ENCODE results near the gene KCNK15.

Gene KCNK15

DNA sequence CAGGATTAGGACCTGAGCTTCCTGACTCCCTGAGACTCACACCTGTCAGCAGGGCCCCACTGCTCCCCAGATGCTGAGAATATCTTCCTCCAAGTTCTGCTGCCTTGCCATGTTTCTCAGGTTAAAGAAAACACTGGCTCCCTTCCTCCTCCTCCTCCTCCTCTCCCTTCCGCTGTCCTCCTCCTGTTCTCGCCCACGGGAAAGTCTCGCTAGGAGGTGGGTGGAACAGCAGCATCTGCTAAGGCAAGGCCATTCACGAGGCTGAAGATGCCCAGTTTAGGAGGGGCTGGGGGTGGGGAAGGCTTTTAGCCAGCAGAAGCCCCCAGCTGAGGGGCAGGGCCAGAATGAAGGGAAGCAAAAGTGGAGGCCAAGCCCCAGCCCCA, 23.8 kb downstream of the KCNK15 start:
- Histone ChIP-seq H4K20me1 (ENCODE audit: insufficient read depth, low read length, poor library complexity, severe bottlenecking) (no peaks in the 10 kb centered on the region), H3K4me2 (ENCODE audit: low read depth, low read length, poor library complexity, severe bottlenecking) (peak overlapping the region; percentile 13), H3K9ac (ENCODE audit: low read depth, low read length, poor library complexity, severe bottlenecking) (no peak overlapping the region)

DNA sequence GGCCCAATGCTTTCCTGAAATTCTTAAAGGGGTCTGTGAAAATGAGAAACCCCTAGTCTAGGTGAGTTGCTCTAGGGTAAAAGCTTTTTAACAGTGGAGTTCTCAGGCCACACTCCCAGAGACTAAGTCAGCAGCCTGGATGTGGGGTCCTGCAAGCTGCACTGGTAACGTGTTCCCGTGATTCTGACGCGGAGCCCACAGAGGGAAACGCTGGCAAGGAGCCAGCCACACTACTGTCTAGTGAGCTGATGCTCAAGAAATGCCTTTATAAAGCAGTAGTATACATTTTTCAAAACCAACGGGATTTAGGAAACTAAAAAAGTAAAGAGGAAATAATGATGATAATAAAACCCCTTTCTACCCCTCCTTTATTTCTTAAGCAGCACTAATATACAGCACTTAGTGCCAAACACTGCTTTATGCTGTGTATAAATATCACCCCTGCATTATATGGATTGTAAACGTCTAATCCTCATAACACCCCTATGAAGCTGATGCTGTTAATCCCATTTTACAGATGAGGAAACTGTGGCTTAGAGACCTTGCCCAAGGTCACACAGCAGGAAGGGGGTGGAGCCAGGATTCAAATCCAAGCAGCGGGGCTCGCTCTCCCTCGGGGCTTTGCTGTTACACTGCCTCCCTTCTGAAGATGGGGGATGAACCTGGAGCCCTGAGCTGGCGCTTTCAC, 25.0 kb downstream of the KCNK15 start:
- H2AFZ ChIP-seq (ENCODE audit: low read length), result no peak overlapping the region
- no peaks in the 10 kb centered on the region for H4K20me1 ChIP-seq (ENCODE audit: insufficient read depth, low read length, poor library complexity, severe bottlenecking)
- no peaks in the 10 kb centered on the region for H3F3A ChIP-seq (ENCODE audit: low read depth)
- no peak overlapping the region for H3K9ac ChIP-seq (ENCODE audit: low read depth, low read length, poor library complexity, severe bottlenecking)
- no peaks in the 10 kb centered on the region for H3K27me3 ChIP-seq (ENCODE audit: insufficient read depth, low read length, poor library complexity, severe bottlenecking)
- peaks cover 8% of the 10 kb centered on the region for H3K4me1 ChIP-seq (ENCODE audit: insufficient read depth, low read length, poor library complexity, severe bottlenecking)
- H3K4me2 ChIP-seq (ENCODE audit: low read depth, low read length, poor library complexity, severe bottlenecking), result no peak overlapping the region
- H3K36me3 ChIP-seq (ENCODE audit: insufficient read depth, low read length), result no peaks in the 10 kb centered on the region
- TF ChIP-seq, protein P1, sequence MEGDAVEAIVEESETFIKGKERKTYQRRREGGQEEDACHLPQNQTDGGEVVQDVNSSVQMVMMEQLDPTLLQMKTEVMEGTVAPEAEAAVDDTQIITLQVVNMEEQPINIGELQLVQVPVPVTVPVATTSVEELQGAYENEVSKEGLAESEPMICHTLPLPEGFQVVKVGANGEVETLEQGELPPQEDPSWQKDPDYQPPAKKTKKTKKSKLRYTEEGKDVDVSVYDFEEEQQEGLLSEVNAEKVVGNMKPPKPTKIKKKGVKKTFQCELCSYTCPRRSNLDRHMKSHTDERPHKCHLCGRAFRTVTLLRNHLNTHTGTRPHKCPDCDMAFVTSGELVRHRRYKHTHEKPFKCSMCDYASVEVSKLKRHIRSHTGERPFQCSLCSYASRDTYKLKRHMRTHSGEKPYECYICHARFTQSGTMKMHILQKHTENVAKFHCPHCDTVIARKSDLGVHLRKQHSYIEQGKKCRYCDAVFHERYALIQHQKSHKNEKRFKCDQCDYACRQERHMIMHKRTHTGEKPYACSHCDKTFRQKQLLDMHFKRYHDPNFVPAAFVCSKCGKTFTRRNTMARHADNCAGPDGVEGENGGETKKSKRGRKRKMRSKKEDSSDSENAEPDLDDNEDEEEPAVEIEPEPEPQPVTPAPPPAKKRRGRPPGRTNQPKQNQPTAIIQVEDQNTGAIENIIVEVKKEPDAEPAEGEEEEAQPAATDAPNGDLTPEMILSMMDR (conservative IDR thresholded peaks at IDR 0.05; ENCODE audit: low read length), result no peak
- TF ChIP-seq EZH2phosphoT487 (IDR thresholded peaks at IDR 0.05; ENCODE audit: borderline replicate concordance), result no peak
- no peaks in the 10 kb centered on the region for H3K9me2 ChIP-seq (replicated peaks; ENCODE audit: low read depth, low read length)
- no peaks in the 10 kb centered on the region for H3K79me2 ChIP-seq (ENCODE audit: insufficient read depth, low read length)
- H3K4me3 ChIP-seq (ENCODE audit: low read length, poor library complexity, severe bottlenecking), result no peak overlapping the region
- no peaks in the 10 kb centered on the region for H3K9me3 ChIP-seq (ENCODE audit: insufficient read depth, low read depth, low read length)

More for the DNA sequence above, 23.8 kb downstream of the KCNK15 start:
- Histone ChIP-seq H3K4me3 (ENCODE audit: low read length, poor library complexity, severe bottlenecking) (no peak overlapping the region), H3K9me2 (replicated peaks; ENCODE audit: low read depth, low read length) (no peaks in the 10 kb centered on the region), H2AFZ (ENCODE audit: low read length) (peak overlapping the region; percentile 28; the same call in 1 of the 2 replicates), H3F3A (ENCODE audit: low read depth) (no peaks in the 10 kb centered on the region), H3K9me3 (ENCODE audit: insufficient read depth, low read depth, low read length) (no peaks in the 10 kb centered on the region), H3K36me3 (ENCODE audit: insufficient read depth, low read length) (no peaks in the 10 kb centered on the region), H3K27me3 (ENCODE audit: insufficient read depth, low read length, poor library complexity, severe bottlenecking) (no peaks in the 10 kb centered on the region), H3K79me2 (ENCODE audit: insufficient read depth, low read length) (no peaks in the 10 kb centered on the region), H3K4me1 (ENCODE audit: insufficient read depth, low read length, poor library complexity, severe bottlenecking) (peaks cover 8% of the 10 kb centered on the region)
- TF ChIP-seq EZH2phosphoT487 (IDR thresholded peaks at IDR 0.05; ENCODE audit: borderline replicate concordance), result no peak

DNA sequence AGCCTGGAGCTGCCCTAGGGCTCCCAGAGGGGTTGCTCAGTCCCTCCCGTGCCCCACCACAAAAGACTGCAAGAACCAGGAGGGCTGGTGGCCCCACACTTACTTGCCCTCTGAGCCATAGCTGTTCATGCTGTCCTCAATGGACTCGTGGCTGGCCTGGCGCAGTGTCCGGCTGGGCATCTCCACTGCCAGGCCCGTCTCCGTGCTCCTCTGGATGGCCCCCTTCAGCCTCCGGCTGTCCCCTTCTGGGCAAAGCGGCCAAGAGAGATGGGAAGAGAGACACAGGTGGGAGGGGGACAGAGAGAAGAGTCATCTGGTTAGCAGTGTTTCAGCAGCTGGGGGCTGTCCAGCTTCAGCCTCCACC, 25.5 kb downstream of the KCNK15 start:
- no peaks in the 10 kb centered on the region for H3K79me2 ChIP-seq (ENCODE audit: insufficient read depth, low read length)
- H4K20me1 ChIP-seq (ENCODE audit: insufficient read depth, low read length, poor library complexity, severe bottlenecking), result no peaks in the 10 kb centered on the region
- H3K4me1 ChIP-seq (ENCODE audit: insufficient read depth, low read length, poor library complexity, severe bottlenecking), result peaks cover 8% of the 10 kb centered on the region
- H3K4me2 ChIP-seq (ENCODE audit: low read depth, low read length, poor library complexity, severe bottlenecking), result no peak overlapping the region
- no peak overlapping the region for H3K9ac ChIP-seq (ENCODE audit: low read depth, low read length, poor library complexity, severe bottlenecking)
- no peaks in the 10 kb centered on the region for H3K27me3 ChIP-seq (ENCODE audit: insufficient read depth, low read length, poor library complexity, severe bottlenecking)
- H3K9me3 ChIP-seq (ENCODE audit: insufficient read depth, low read depth, low read length), result no peaks in the 10 kb centered on the region
- H3K9me2 ChIP-seq (replicated peaks; ENCODE audit: low read depth, low read length), result no peaks in the 10 kb centered on the region
- TF ChIP-seq, protein P1 (conservative IDR thresholded peaks at IDR 0.05; ENCODE audit: low read length), result no peak
- no peak for TF ChIP-seq EZH2phosphoT487 (IDR thresholded peaks at IDR 0.05; ENCODE audit: borderline replicate concordance)
- no peaks in the 10 kb centered on the region for H3K36me3 ChIP-seq (ENCODE audit: insufficient read depth, low read length)
- no peaks in the 10 kb centered on the region for H3F3A ChIP-seq (ENCODE audit: low read depth)
- H3K4me3 ChIP-seq (ENCODE audit: low read length, poor library complexity, severe bottlenecking), result no peak overlapping the region
- H2AFZ ChIP-seq (ENCODE audit: low read length), result no peak overlapping the region

DNA sequence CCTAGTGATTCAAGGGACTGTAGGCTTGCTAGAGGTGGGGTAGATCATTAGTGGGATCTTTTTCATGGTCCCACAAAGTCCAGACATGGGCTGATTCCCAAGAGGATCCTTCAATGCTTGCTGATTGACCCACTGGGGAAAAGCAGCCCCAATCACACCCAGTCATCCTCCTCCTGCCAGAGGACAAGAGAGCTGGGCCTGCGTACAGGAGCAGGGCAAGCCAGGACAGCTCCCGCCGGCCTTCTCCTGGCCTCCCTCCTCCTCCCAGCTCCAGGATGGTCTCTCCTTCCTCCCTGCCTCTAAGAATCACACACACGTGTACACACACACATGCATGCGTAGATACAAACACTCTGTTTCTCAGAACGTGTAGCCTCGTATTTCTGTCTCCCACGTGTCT, 27.0 kb downstream of the KCNK15 start:
- H3K4me3 ChIP-seq (ENCODE audit: low read length, poor library complexity, severe bottlenecking), result no peak overlapping the region
- H3K27me3 ChIP-seq (ENCODE audit: insufficient read depth, low read length, poor library complexity, severe bottlenecking), result no peaks in the 10 kb centered on the region
- H3K9ac ChIP-seq (ENCODE audit: low read depth, low read length, poor library complexity, severe bottlenecking), result no peak overlapping the region
- TF ChIP-seq, protein P1 (conservative IDR thresholded peaks at IDR 0.05; ENCODE audit: low read length), result no peak
- H3K36me3 ChIP-seq (ENCODE audit: insufficient read depth, low read length), result no peaks in the 10 kb centered on the region
- H3K9me2 ChIP-seq (replicated peaks; ENCODE audit: low read depth, low read length), result no peaks in the 10 kb centered on the region
- no peak overlapping the region for H2AFZ ChIP-seq (ENCODE audit: low read length)
- H3K79me2 ChIP-seq (ENCODE audit: insufficient read depth, low read length), result no peaks in the 10 kb centered on the region
- H3K4me1 ChIP-seq (ENCODE audit: insufficient read depth, low read length, poor library complexity, severe bottlenecking), result peaks cover 8% of the 10 kb centered on the region
- no peaks in the 10 kb centered on the region for H3F3A ChIP-seq (ENCODE audit: low read depth)
- H3K4me2 ChIP-seq (ENCODE audit: low read depth, low read length, poor library complexity, severe bottlenecking), result no peak overlapping the region
- no peaks in the 10 kb centered on the region for H4K20me1 ChIP-seq (ENCODE audit: insufficient read depth, low read length, poor library complexity, severe bottlenecking)
- no peaks in the 10 kb centered on the region for H3K9me3 ChIP-seq (ENCODE audit: insufficient read depth, low read depth, low read length)
